Type B pancreatic cell (in vitro differentiated cells): ENCODE results near the gene GRM4. TPM values are rescaled to one million over a fixed set of nuclear protein-coding genes. Genes with fewer than 3 reads are reported as not detected.

Source experiments
- DNase-seq: peaks from one replicate; pipeline ENCODE4 v3.0.0; 2021; ENCODE audit warnings: mixed read lengths; ENCODE audit not compliant: unreplicated experiment; ENCODE audit errors: extremely low spot score
- H3K27ac Mint-ChIP-seq: 2 replicates; pipeline ENCODE4 v1.8.0; 2021; ENCODE audit warnings: mild to moderate bottlenecking, mixed read lengths
- H3K27me3 Mint-ChIP-seq: 2 replicates; pipeline ENCODE4 v1.8.0; 2021; ENCODE audit warnings: mixed read lengths
- H3K36me3 Mint-ChIP-seq: 2 replicates; pipeline ENCODE4 v1.8.0; 2021; ENCODE audit warnings: mixed read lengths
- H3K4me1 Mint-ChIP-seq: one replicate; pipeline ENCODE4 v1.8.0; 2021; ENCODE audit warnings: mixed read lengths; ENCODE audit not compliant: unreplicated experiment
- H3K4me3 Mint-ChIP-seq: 2 replicates; pipeline ENCODE4 v1.8.0; 2021; ENCODE audit warnings: mild to moderate bottlenecking, mixed read lengths
- H3K9me3 Mint-ChIP-seq: 2 replicates; pipeline ENCODE4 v1.8.0; 2021; ENCODE audit warnings: mixed read lengths
- CTCF ChIP-seq: fragments of 200-600 bp; sonication (generic); conservative IDR thresholded peaks from 2 replicates; pipeline ENCODE4 v1.5.0; 2021; ENCODE audit warnings: antibody characterized with exemption, mild to moderate bottlenecking
- total RNA-seq: library from RNA; stranded (reverse); gene quantifications from 2 replicates; pipeline ENCODE4 v1.2.1, GENCODE V29; 2021; ENCODE audit warnings: low replicate concordance

GRM4 gene
- total RNA-seq, 1 donor from 2014 or later: 2.2 TPM

DNA sequence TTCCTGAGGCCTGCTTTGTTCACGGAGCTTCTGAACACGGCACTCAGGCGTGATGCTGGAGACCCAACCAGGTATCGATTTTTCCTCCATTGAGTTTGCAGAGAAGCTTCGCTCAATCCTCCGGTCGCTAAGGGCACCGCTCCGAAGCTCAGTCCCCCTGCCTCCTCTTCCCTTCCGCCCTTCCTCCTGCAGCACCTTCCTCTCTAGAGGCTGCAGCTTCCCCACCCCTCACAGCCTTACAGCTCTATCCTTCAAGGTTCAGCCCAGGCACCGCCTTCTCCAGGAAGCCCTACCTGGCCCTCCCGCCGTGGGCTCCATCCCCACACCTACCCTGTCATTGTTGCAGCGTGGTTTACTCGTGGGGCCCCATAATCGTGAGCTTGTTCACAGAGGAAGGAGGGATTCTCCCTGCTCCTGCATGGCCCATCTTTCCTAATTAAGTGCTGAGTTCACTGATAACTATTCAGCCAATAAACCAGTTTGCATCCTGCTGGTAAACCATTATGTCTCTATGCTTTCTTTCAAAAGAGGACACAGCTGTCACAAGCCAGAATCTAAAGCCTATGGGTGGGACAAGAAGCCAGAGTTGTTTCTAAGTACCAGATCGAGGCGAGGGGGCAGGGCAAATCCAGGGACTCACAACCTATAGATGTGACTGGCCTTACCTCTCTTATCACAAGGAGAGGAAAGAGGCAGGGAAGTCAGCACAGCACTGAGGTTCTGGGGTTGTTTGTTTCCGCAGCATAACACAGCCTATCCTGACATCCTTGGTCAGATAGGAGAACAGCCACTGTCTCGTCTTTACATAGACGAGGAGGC is 152.0 kb downstream of the GRM4 start:
- H3K9me3 Mint-ChIP-seq: peaks cover 9% of the 10 kb centered on the region
- peaks cover 8% of the 10 kb centered on the region for H3K27me3 Mint-ChIP-seq
- peak; percentile 47 for DNase-seq
- no peaks in the 10 kb centered on the region for H3K36me3 Mint-ChIP-seq
- H3K27ac Mint-ChIP-seq: no peak overlapping the region
- TF ChIP-seq CTCF: no peak
- no peak overlapping the region for H3K4me3 Mint-ChIP-seq
- peaks cover 20% of the 10 kb centered on the region for H3K4me1 Mint-ChIP-seq

GRCh38 chr6:33993091-33993490 is 152.8 kb downstream of the GRM4 start:
- Mint-ChIP-seq H3K4me1 (peaks cover 24% of the 10 kb centered on the region), H3K4me3 (no peak overlapping the region), H3K27me3 (peaks cover 8% of the 10 kb centered on the region), H3K27ac (no peak overlapping the region), H3K9me3 (peaks cover 9% of the 10 kb centered on the region), H3K36me3 (no peaks in the 10 kb centered on the region)
- TF ChIP-seq CTCF: no peak
- peak; percentile 63 for DNase-seq

DNA sequence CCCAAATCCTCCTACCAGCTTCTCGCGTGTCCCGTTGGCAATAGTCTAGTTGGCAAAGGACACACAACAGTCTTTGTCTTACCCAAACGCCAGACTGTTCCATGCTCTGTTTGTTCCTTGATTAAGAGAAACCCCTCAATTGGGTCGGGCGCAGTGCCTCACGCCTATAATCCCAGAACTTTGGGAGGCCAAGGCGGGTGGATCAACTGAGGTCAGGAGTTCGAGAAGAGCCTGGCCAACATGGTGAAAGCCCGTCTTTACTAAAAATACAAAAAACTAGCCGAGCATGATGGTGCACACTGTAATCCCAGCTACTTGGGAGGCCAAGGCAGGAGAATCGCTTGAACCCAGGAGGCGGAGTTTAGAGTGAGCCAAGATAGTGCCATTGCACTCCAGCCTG is 153.7 kb downstream of the GRM4 start:
- peaks cover 8% of the 10 kb centered on the region for H3K27me3 Mint-ChIP-seq
- H3K9me3 Mint-ChIP-seq: peaks cover 5% of the 10 kb centered on the region
- H3K27ac Mint-ChIP-seq: no peak overlapping the region
- TF ChIP-seq CTCF: no peak
- H3K4me3 Mint-ChIP-seq: no peak overlapping the region
- H3K36me3 Mint-ChIP-seq: no peaks in the 10 kb centered on the region
- peak; percentile 18 for DNase-seq
- peaks cover 25% of the 10 kb centered on the region for H3K4me1 Mint-ChIP-seq

- Mint-ChIP-seq H3K9me3 (peaks cover 1% of the 10 kb centered on the region), H3K27me3 (peaks cover 8% of the 10 kb centered on the region), H3K36me3 (no peaks in the 10 kb centered on the region)
Observed at GRCh38 chr6:33991610-33992009, 154.3 kb downstream of the GRM4 start.

GRCh38 chr6:33990061-33990541 is 155.8 kb downstream of the GRM4 start:
- Mint-ChIP-seq H3K4me3 (no peak overlapping the region), H3K36me3 (no peaks in the 10 kb centered on the region), H3K4me1 (peaks cover 19% of the 10 kb centered on the region), H3K27ac (no peak overlapping the region), H3K9me3 (peaks cover 3% of the 10 kb centered on the region), H3K27me3 (peaks cover 8% of the 10 kb centered on the region)
- DNase-seq: peak; percentile 57
- no peak for TF ChIP-seq CTCF

More at GRCh38 chr6:33991610-33992009, 154.3 kb downstream of the GRM4 start:
- Mint-ChIP-seq H3K4me3 (no peak overlapping the region), H3K4me1 (peaks cover 25% of the 10 kb centered on the region), H3K27ac (no peak overlapping the region)
- TF ChIP-seq CTCF: no peak
- no peak for DNase-seq
